Stimulated activated CD8-positive, alpha-beta memory T cell treated with anti-CD3 and anti-CD28 coated beads, Interleukin-15, amount 100 ng/mL, for 24 hours (primary cell): ENCODE data around the gene PCK2.

Source experiments
- DNase-seq: peaks from one replicate; pipeline ENCODE4 v3.0.0-alpha.2; 2020; ENCODE audit warnings: low read depth

PCK2 gene

GRCh38 chr14:24137529-24138395, 43.7 kb downstream of the PCK2 start:
- no peak for DNase-seq

DNA sequence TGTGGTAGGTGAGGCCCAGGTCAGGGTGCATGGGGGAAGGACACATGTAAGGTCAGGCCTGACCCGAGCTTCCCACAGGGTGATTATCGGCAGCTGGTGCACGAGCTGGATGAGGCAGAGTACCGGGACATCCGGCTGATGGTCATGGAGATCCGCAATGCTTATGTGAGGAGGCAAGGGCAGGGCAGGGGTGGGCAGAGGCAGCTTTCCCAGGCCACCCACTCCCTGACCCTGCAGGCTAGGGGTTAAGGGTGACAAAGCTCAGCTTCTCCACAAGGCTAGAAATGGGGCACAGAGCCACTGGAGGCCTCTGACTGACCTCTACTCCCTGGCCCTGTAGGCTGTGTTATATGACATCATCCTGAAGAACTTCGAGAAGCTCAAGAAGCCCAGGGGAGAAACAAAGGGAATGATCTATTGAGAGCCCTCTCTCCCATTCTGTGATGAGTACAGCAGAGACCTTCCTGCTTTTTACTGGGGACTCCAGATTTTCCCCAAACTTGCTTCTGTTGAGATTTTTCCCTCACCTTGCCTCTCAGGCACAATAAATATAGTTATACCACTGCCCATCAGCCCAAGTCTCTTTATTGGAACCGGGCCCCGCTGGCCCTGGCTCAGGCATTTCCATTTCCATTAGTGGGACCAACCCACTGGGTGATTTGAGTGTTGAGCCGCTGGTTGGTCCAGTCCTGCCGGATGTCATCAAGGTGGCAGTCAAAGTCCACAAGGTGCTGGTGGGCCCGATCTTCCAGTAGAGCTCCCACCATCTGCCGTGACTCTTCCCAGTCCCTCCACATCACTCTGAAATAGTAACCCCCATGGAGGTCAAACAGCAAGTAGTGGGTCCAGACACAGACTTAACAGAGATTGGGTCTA, 44.5 kb downstream of the PCK2 start:
- no peak for DNase-seq

DNA sequence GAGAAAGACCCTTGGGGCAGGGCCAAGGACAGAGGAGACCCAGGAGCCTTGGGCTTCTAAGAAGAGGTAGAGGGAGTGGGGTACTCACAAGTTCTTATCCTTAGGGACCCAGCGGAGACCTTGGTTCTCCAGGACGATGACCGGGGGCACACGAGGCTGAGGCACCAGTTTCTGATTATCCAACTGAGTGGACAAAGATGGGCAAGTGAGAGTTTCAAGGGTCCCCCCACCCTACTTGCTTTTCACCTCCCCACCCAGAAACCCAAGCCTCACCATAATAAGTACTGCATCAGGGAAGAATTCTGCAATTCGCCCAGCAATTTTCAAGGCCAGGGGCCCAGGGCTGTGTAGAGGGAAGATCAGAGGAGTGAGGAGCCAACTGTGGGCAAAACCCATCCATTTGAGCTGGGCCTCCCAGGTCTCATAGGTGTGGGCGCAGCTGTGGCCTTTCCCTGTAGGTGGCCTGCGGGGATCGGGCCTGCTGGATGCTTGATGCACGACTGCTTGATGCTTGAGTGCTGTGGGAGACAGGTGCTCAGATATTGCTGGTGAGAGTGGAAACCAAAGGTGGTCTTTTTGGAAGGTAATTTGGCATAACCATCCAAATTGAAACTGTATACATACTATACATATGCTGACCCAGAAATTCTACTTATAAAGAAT, 45.3 kb downstream of the PCK2 start:
- DNase-seq: no peak

GRCh38 chr14:24141097-24141880, 47.2 kb downstream of the PCK2 start, which contains the start of gene EMC9:
Gene EMC9 (minus strand): TSS chr14:24141591. CDS start chr14:24141304, 287 bp downstream.
- DNase-seq: peak; percentile 97

DNA sequence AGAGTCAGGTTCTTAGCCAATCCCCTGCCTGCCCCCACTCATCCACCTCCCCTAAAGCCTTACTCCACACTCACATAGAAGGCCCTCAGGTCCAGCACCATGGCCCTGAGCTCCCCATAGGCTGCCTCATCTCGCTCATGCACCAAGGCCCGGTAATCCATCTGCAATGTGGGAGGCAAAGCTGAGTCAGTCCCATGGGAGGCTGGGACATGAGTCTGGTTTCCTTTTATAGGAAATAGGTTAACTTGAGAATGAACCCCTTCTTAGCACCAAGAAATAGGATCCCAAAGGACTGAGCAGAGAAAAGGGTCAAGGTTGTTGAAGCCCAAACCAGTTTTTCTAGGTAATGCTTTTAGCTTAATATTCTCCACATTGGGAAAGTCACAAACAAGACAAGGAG, 49.4 kb downstream of the PCK2 start:
- no peak for DNase-seq

DNA sequence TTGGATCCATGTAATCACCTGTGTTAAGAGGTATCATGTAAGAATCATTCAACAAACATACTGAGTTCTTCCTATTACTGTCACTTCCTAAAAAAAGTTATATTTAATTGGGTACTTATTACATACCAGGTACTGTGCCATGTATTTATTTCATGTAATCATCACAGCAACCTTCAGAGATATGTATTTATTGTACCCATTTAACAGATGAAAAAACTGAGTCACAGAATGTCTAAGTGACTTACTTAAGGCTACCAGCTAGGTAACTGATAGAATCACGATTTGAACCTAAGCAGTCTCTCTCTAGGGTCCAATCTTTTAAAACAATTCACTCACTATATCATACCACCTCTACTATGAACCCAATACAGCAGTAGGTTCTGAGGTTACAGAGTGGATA, 50.3 kb downstream of the PCK2 start:
- DNase-seq: no peak

- DNase-seq: no peak
Observed at GRCh38 chr14:24145219-24145618, 51.1 kb downstream of the PCK2 start.

GRCh38 chr14:24145690-24146452, 51.8 kb downstream of the PCK2 start:
- no peak for DNase-seq

DNA sequence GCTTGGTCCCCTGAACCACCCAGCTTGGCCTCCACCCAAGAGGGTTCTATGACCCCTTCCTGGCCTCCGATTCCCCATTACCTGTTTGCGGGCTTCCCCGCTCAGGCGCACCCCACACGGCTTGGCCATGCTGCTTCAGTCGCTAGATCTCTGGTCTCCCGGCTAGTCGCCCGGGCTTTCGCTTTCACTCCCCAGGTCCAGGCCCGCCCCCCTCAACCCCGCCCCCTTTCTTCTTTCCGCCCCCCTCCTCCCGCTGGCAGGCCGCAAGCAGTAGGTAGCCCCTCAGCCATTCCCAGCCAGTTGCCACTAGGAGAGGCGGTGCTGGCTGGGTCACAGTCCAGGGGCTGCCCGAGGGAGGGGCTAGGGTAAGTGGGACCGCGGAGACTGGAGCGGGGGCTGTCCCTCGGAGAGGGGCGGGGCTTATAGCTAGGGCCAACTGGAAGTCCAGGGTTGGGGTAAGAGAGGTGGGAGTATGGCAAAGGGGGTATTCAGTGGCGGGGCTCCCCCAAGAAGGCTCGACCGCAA, 52.4 kb downstream of the PCK2 start, which contains the start of gene PSME2:
Gene PSME2 (minus strand): TSS at position 158 of the 525 bp plus-strand sequence. CDS start 29 bp downstream, at position 129.
- peak; percentile 59 for DNase-seq

DNA sequence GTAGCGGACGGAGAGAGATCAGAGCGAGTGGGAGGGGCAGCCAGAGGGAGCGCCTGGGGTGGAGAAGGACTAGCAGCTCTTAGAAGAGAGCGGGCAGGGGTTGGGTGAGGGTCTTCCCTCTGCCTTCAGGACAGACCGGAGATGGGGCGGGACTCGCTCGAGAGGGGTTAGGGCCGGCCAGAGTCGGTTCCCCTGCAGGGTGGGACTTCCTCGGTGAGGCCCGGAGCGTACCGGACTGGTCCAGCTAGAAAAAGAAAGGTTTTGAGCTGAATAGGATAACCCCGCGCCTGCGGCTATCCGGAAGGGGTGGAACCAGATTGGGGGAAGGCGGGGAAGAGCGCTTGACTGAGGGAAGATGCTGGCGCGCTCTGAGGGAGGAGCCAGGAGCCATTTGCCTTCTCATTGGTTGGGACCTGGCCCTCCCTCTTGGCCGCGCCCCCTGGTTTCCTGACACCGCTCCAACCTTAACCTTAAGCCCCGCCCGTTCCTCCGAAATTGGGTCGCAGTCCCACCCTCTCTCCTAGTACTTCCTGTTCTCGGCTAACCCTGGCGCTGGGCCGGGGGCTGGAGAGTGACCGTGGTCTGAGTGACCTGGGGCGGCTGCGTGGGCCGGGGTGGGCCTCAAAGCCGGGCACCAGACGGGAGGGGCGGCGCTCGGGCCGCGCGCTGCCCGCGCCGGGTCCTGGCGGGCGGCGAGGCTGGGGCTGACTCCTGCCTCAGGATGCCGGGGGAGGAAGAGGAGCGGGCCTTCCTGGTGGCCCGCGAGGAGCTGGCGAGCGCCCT, 53.1 kb downstream of the PCK2 start, which contains the start of gene RNF31:
Gene RNF31 (plus strand): TSS at position 521 of the 783 bp plus-strand sequence. CDS start 201 bp downstream, at position 722.
- DNase-seq: peak; percentile 90

GRCh38 chr14:24147761-24148428, 53.8 kb downstream of the PCK2 start:
- no peak for DNase-seq

DNA sequence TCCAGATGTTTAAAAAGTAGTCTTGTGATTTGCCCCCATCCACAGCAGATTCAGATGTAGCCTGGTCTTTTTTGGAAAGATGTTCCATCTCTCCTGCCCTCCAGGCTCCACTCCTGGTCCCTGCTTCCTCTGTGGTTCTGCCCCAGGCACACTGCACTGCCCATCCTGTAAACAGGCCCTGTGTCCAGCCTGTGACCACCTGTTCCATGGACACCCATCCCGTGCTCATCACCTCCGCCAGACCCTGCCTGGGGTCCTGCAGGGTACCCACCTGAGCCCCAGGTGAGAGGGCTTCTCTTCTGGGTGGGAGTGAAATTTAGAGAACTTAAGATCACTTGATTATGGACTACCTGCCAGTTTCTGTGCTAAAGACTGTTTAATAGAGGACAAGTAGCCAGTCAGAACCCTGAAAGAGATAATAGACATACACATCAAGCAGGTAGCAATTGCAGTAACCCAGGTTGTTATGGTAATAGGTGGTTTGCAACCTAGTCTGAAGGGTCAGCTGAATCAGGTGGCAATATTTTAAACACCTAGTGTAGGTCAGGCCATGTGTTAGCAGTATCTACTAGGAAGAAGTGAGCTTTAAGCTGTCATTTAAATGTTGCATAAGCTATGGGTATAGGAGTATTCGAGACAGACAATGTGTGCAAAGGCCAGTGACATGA, 55.3 kb downstream of the PCK2 start:
- DNase-seq: no peak

DNA sequence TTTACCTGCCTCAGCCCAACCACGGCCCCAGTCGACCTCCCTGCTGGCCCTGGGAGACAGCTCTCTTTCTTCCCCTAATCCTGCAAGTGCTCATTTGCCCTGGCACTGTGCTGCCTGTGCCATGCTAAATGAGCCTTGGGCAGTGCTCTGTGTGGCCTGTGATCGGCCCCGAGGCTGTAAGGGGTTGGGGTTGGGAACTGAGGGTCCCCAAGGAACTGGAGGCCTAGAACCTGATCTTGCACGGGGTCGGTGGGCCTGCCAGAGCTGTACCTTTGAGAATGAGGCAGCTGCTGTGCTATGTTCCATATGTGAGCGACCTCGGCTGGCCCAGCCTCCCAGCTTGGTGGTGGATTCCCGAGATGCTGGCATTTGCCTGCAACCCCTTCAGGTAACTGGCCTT, 56.0 kb downstream of the PCK2 start:
- no peak for DNase-seq

DNA sequence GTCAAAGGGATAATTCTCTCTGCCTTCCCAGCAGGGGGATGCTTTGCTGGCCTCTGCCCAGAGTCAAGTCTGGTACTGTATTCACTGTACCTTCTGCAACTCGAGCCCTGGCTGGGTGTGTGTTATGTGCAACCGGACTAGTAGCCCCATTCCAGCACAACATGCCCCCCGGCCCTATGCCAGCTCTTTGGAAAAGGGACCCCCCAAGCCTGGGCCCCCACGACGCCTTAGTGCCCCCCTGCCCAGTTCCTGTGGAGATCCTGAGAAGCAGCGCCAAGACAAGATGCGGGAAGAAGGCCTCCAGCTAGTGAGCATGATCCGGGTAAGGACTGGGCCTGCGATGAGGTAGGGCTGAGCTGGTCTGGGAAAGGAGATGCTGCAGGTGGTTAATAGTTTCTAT, 56.5 kb downstream of the PCK2 start:
- DNase-seq: no peak

DNA sequence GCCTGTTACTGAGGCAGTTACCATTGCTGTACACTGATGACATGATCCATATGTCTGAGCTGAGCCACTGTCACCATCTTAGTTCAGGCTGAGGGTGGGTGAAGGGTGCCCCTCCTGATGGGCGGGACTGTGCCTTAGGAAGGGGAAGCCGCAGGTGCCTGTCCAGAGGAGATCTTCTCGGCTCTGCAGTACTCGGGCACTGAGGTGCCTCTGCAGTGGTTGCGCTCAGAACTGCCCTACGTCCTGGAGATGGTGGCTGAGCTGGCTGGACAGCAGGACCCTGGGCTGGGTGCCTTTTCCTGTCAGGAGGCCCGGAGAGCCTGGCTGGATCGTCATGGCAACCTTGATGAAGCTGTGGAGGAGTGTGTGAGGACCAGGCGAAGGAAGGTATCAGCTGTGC, 56.9 kb downstream of the PCK2 start:
- DNase-seq: no peak

GRCh38 chr14:24151404-24152080, 57.4 kb downstream of the PCK2 start:
- no peak for DNase-seq
